GM12892 (cell line): Measurements from ENCODE around the gene RNU1-2.

Source experiments
- POLR2A ChIP-seq: IDR thresholded peaks from 2 replicates; pipeline ENCODE4 v1.6.1; 2011; ENCODE audit warnings: low read depth, low read length, control low read depth
- POLR2AphosphoS5 ChIP-seq: IDR thresholded peaks from 2 replicates; pipeline ENCODE4 v1.6.1; 2011; ENCODE audit warnings: low read depth, low read length, control low read depth
- TAF1 ChIP-seq: IDR thresholded peaks from 2 replicates; pipeline ENCODE4 v1.6.1; 2011; ENCODE audit warnings: low read depth, mild to moderate bottlenecking, control low read depth, low read length, borderline replicate concordance

GRCh38 chr1:16918371-16918770 is 22.6 kb downstream of the RNU1-2 start:
- TF ChIP-seq TAF1 = no peak
- TF ChIP-seq POLR2A = no peak
- no peak for TF ChIP-seq POLR2AphosphoS5
